Sciatic nerve (tissue), 2 donors: Measurements from ENCODE around the gene HNRNPF. TPM values are rescaled to one million over a fixed set of nuclear protein-coding genes. Genes with fewer than 3 reads are reported as not detected.

ENCODE experiments used
- ATAC-seq: fragments of 200-7000 bp; cut with Tn5 transposase; one replicate; pipeline ENCODE4 v1.9.1; 2020; ENCODE audit warnings: mild to moderate bottlenecking, moderate library complexity
- DNase-seq: peaks from one replicate; pipeline ENCODE4 v3.0.0-alpha.2; 2020; ENCODE audit warnings: low spot score
- intact Hi-C: fragments of 100-400 bp; cut with DNase I; formaldehyde crosslinking; loops from one replicate; pipeline ENCODE4 v1.14.2; 2022
- total RNA-seq: library from RNA; stranded (reverse); fragmentation: NEBNext Ultra II Directional; extraction: Animal tissue kit (Norgen Biotek cat#: 25700); gene quantifications from one replicate; pipeline ENCODE4 v1.2.1, GENCODE V29; 2021
- donor health status: DM: no; HTN: no; CAD: no.
- donor health status: DM: no; HTN: no; CAD: no.

The HNRNPF gene
- total RNA-seq, 1 donor from 2014 or later: 130 TPM

GRCh38 chr10:43361547-43362190 is 47.3 kb downstream of the HNRNPF start:
- no peak for DNase-seq
- intact Hi-C loops: no loop called here
- peak; percentile 3 for ATAC-seq

- intact Hi-C loops: no loop called here
- ATAC-seq (no peak), DNase-seq (no peak)
Measured at GRCh38 chr10:43360086-43360485, 48.9 kb downstream of the HNRNPF start.

GRCh38 chr10:43355749-43356371 is 53.1 kb downstream of the HNRNPF start:
- intact Hi-C loops: no loop called here
- no peak for DNase-seq
- no peak for ATAC-seq

GRCh38 chr10:43354879-43355380 is 54.1 kb downstream of the HNRNPF start:
- ATAC-seq: no peak
- no peak for DNase-seq
- intact Hi-C loops: no loop called here

- intact Hi-C loops: no loop called here
- DNase-seq (no peak), ATAC-seq (no peak)
Measured at GRCh38 chr10:43354330-43354635, 54.7 kb downstream of the HNRNPF start.

- DNase-seq (no peak), ATAC-seq (no peak)
- intact Hi-C loops: no loop called here
Measured at GRCh38 chr10:43353495-43354329, 55.3 kb downstream of the HNRNPF start.

GRCh38 chr10:43352951-43353350 is 56.0 kb downstream of the HNRNPF start:
- intact Hi-C loops: no loop called here
- ATAC-seq (no peak), DNase-seq (no peak)

GRCh38 chr10:43351301-43351700 is 57.7 kb downstream of the HNRNPF start:
- intact Hi-C loops: no loop called here
- DNase-seq (no peak), ATAC-seq (no peak)

GRCh38 chr10:43350686-43351085 is 58.3 kb downstream of the HNRNPF start:
- intact Hi-C loops: no loop called here
- DNase-seq (no peak), ATAC-seq (no peak)

GRCh38 chr10:43350156-43350555 is 58.8 kb downstream of the HNRNPF start:
- ATAC-seq: no peak
- no peak for DNase-seq
- intact Hi-C loops: no loop called here

GRCh38 chr10:43348511-43349312 is 60.3 kb downstream of the HNRNPF start:
- DNase-seq (peak; percentile 91), ATAC-seq (peak; percentile 97)
- intact Hi-C loops: loop anchor here (5.0 kb wide), 1 partner anchor 56 kb away; no protein-coding TSS in a partner anchor

- ATAC-seq (no peak), DNase-seq (no peak)
- intact Hi-C loops: loop anchor here (5.0 kb wide), 1 partner anchor 56 kb away; no protein-coding TSS in a partner anchor
Measured at GRCh38 chr10:43347997-43348396, 61.0 kb downstream of the HNRNPF start.

- ATAC-seq (no peak), DNase-seq (no peak)
- intact Hi-C loops: no loop called here
Measured at GRCh38 chr10:43344051-43344450, 64.9 kb downstream of the HNRNPF start.

- intact Hi-C loops: no loop called here
- ATAC-seq: no peak
- no peak for DNase-seq
Measured at GRCh38 chr10:43343126-43343525, 65.9 kb downstream of the HNRNPF start.

GRCh38 chr10:43342279-43343125 is 66.5 kb downstream of the HNRNPF start:
- intact Hi-C loops: no loop called here
- no peak for DNase-seq
- no peak for ATAC-seq

- DNase-seq: no peak
- intact Hi-C loops: no loop called here
- no peak for ATAC-seq
Measured at GRCh38 chr10:43341450-43341849, 67.5 kb downstream of the HNRNPF start.

- no peak for ATAC-seq
- intact Hi-C loops: no loop called here
- DNase-seq: no peak
Measured at GRCh38 chr10:43340619-43341018, 68.4 kb downstream of the HNRNPF start.

- DNase-seq (no peak), ATAC-seq (no peak)
- intact Hi-C loops: no loop called here
Measured at GRCh38 chr10:43340101-43340500, 68.9 kb downstream of the HNRNPF start.
